Activated CD8-positive, alpha-beta memory T cell treated with anti-CD3 and anti-CD28 coated beads, Interleukin-2, amount 50 U/mL, for 1 hour (primary cell): ENCODE data around the gene ARF3.

Experiments used
- DNase-seq: peaks from one replicate; pipeline ENCODE4 v3.0.0-alpha.2; 2020; ENCODE audit errors: extremely low read depth

ARF3 gene

GRCh38 chr12:48966177-48966895 is 9.0 kb upstream of the ARF3 start:
- DNase-seq, result no peak

- DNase-seq, result no peak
Observed at GRCh38 chr12:48965298-48965838, 8.1 kb upstream of the ARF3 start.

GRCh38 chr12:48961801-48962200 is 4.5 kb upstream of the ARF3 start:
- no peak for DNase-seq

- DNase-seq, result no peak
Observed at GRCh38 chr12:48961331-48961730, 4.0 kb upstream of the ARF3 start.

- DNase-seq, result no peak
Observed at GRCh38 chr12:48960834-48961233, 3.5 kb upstream of the ARF3 start.

- no peak for DNase-seq
Observed at GRCh38 chr12:48958049-48958388, 732 bp upstream of the ARF3 start.

GRCh38 chr12:48956279-48957140 is 777 bp downstream of the ARF3 start:
- DNase-seq, result no peak

GRCh38 chr12:48954841-48955501 is 2.3 kb downstream of the ARF3 start:
- no peak for DNase-seq

- no peak for DNase-seq
Observed at GRCh38 chr12:48954061-48954460, 3.2 kb downstream of the ARF3 start.

GRCh38 chr12:48952691-48953090 is 4.6 kb downstream of the ARF3 start:
- no peak for DNase-seq

GRCh38 chr12:48947727-48948126 is 9.6 kb downstream of the ARF3 start:
- no peak for DNase-seq

- DNase-seq, result no peak
Observed at GRCh38 chr12:48946943-48947342, 10.3 kb downstream of the ARF3 start.

GRCh38 chr12:48946205-48946604 is 11.1 kb downstream of the ARF3 start:
- no peak for DNase-seq

GRCh38 chr12:48943221-48943620 is 14.1 kb downstream of the ARF3 start:
- no peak for DNase-seq

GRCh38 chr12:48940181-48940580 is 17.1 kb downstream of the ARF3 start:
- no peak for DNase-seq

GRCh38 chr12:48938805-48939204 is 18.5 kb downstream of the ARF3 start:
- DNase-seq, result no peak

- DNase-seq, result no peak
Observed at GRCh38 chr12:48937170-48937569, 20.1 kb downstream of the ARF3 start.

GRCh38 chr12:48936379-48936979 is 20.8 kb downstream of the ARF3 start:
- DNase-seq, result peak; percentile 68

GRCh38 chr12:48934312-48934706 is 23.0 kb downstream of the ARF3 start:
- no peak for DNase-seq

- DNase-seq, result no peak
Observed at GRCh38 chr12:48933664-48934311, 23.5 kb downstream of the ARF3 start.

GRCh38 chr12:48932878-48933277 is 24.4 kb downstream of the ARF3 start:
- no peak for DNase-seq

- no peak for DNase-seq
Observed at GRCh38 chr12:48930475-48930874, 26.8 kb downstream of the ARF3 start.
